ENCODE data around the gene PTPRZ1.

GRCh38 chr7:122013065-122013464 is 140.1 kb downstream of the PTPRZ1 start:
- TF ChIP-seq TEAD4 (IDR thresholded peaks at IDR 0.05) (no peak), REST (IDR thresholded peaks at IDR 0.05; ENCODE audit: low read depth) (no peak), MAX (IDR thresholded peaks at IDR 0.05) (no peak), EP300 (IDR thresholded peaks at IDR 0.05; ENCODE audit: borderline replicate concordance) (no peak), TCF12 (IDR thresholded peaks at IDR 0.05; ENCODE audit: low read depth) (no peak), TAF1 (IDR thresholded peaks at IDR 0.05; ENCODE audit: low read depth) (no peak), ZBTB7A (IDR thresholded peaks at IDR 0.05; ENCODE audit: low read depth) (no peak)
